Measurements from ENCODE around the gene COQ10A. TPM values are rescaled to one million over a fixed set of nuclear protein-coding genes. Genes with fewer than 3 reads are reported as not detected.

COQ10A gene
- total RNA-seq: 10 to 100 TPM; 10.2 to 12.1 TPM

GRCh38 chr12:56266693-56267442 is at the start of gene COQ10A:
TSS of gene COQ10A (plus strand) at chr12:56266942. CDS start at chr12:56267119, 177 bp downstream.
- ChIA-PET POLR2A (interaction anchor here (1.0 to 1.4 kb wide), 4 partner anchors 8 to 45 kb away, joined by 3 to 6 read pairs (median 4); partner anchors contain the start of genes ANKRD52 and RNF41), CTCF (interaction anchor here (0.7 to 2.1 kb wide), 11 partner anchors 8 to 212 kb away, joined by 3 to 10 read pairs (median 4); partner anchors contain the start of gene ANKRD52)

- POLR2A ChIA-PET: no interaction called here
- CTCF ChIA-PET: no interaction called here
Observed at GRCh38 chr12:56219840-56220239, 46.9 kb upstream of the COQ10A start.

- ChIA-PET POLR2A (interaction anchor here (0.5 to 2.1 kb wide), 3 partner anchors 31 to 1754 kb away, joined by 7 to 17 read pairs (median 8); partner anchors contain the start of genes ANKRD52 and SMARCC2), CTCF (interaction anchor here (1.1 to 4.3 kb wide), 2 partner anchors 31 to 36 kb away, joined by 4 to 21 read pairs; partner anchors contain the start of gene SMARCC2)
Observed at GRCh38 chr12:56220611-56221231, 46.0 kb upstream of the COQ10A start.

GRCh38 chr12:56221232-56221756 is 45.4 kb upstream of the COQ10A start:
- ChIA-PET CTCF (interaction anchor here (0.7 to 4.3 kb wide), 8 partner anchors 13 to 101 kb away, joined by 3 to 21 read pairs (median 6); partner anchors contain the start of genes ANKRD52 and SMARCC2), POLR2A (interaction anchor here (0.7 to 2.2 kb wide), 6 partner anchors 16 to 117 kb away, joined by 3 to 17 read pairs (median 6); partner anchors contain the start of genes ANKRD52, COQ10A, PA2G4 and RPL41)

- ChIA-PET POLR2A (interaction anchor here (0.7 to 2.2 kb wide), 9 partner anchors 15 to 393 kb away, joined by 3 to 17 read pairs (median 3); partner anchors contain the start of genes ANKRD52, COQ10A, DNAJC14 and PA2G4), CTCF (interaction anchor here (0.7 to 4.3 kb wide), 12 partner anchors 14 to 102 kb away, joined by 3 to 21 read pairs (median 4); partner anchors contain the start of genes ANKRD52 and SMARCC2)
Observed at GRCh38 chr12:56221757-56222530, 44.8 kb upstream of the COQ10A start, which contains the start of gene RNF41. TSS of gene RNF41 (minus strand) at chr12:56221922. CDS start at chr12:56214047, 7,875 bp downstream.

- CTCF ChIA-PET: interaction anchor here (1.1 to 4.3 kb wide), 10 partner anchors 15 to 95 kb away, joined by 3 to 21 read pairs (median 4); partner anchors contain the start of genes ANKRD52 and SMARCC2
- POLR2A ChIA-PET: interaction anchor here (0.7 to 2.2 kb wide), 7 partner anchors 33 to 393 kb away, joined by 3 to 17 read pairs (median 4); partner anchors contain the start of genes ANKRD52, DNAJC14, PA2G4 and RPL41
Observed at GRCh38 chr12:56222531-56222895, 44.2 kb upstream of the COQ10A start.

DNA sequence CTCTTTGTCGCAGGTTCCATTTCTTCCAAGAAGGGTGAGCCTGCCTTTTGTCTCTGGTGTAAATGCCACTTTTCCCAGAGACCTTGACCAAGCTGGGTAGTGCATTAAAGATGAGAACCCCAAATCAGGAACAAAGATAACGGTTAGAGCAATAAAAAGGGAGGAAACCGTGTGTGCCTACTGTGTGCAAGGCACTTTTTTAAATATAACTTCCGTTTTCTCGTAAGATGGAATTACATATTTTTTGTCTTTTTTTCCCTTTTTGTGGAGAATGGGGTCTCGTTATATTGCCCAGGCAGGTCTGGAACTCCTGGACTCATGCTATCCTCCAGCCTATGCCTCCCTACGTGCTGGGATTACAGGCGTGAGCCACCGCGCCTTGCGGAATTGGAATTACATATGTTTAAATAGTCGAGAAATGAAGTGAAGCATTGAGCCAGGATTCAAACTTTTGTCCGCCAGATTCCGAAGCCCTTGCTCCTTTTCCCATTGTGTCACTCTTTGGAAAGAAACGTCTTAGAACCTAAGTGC is 43.1 kb upstream of the COQ10A start:
- ChIA-PET POLR2A (interaction anchor here (0.7 to 2.2 kb wide), 2 partner anchors 106 to 296 kb away, joined by 5 to 11 read pairs; partner anchors contain the start of genes PYM1, RPL41 and ZC3H10), CTCF (interaction anchor here (0.7 to 4.3 kb wide), 6 partner anchors 34 to 264 kb away, joined by 3 to 21 read pairs (median 4); partner anchors contain the start of genes ANKRD52, GLS2 and SMARCC2)

DNA sequence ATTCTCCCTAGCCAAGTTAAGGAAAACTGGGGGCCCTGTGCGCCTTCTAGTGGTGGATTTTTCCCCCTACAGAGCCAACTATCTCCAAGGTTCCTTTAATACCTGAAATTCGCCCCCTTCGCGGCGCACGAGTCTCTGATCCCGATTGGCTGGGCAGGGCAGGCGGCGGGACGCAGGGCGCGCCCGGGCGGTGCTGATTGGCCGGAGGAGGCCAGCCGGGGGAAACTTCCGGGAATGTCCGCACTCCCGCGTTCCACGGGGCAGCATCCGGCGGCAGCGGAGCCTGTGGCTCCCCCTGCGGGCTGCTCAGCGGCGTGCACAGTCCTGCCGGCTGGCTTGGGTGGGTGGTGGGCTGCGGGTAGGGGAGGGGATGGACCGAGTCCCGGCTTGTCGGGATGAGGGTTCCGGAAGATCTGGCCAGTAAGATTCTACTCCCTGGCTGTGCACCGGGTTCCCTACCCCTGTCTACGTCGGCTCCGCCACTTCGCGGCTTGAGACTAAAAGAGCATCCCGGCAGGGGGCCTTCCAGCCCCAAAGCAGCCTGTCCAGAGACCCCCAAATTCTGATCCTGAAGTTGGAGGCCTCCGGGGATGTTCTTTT is 42.5 kb upstream of the COQ10A start, which contains the start of gene NABP2:
Gene NABP2 (plus strand): TSS at position 241 of the 600 bp plus-strand sequence. CDS start 515 bp downstream, outside the sequence.
- CTCF ChIA-PET: interaction anchor here (0.7 to 4.3 kb wide), 3 partner anchors 35 to 264 kb away, joined by 3 to 21 read pairs (median 3); partner anchors contain the start of genes GLS2 and SMARCC2
- POLR2A ChIA-PET: interaction anchor here (0.7 kb wide), 1 partner anchor 297 kb away, joined by 5 read pairs; the partner anchor contains the start of gene PYM1

DNA sequence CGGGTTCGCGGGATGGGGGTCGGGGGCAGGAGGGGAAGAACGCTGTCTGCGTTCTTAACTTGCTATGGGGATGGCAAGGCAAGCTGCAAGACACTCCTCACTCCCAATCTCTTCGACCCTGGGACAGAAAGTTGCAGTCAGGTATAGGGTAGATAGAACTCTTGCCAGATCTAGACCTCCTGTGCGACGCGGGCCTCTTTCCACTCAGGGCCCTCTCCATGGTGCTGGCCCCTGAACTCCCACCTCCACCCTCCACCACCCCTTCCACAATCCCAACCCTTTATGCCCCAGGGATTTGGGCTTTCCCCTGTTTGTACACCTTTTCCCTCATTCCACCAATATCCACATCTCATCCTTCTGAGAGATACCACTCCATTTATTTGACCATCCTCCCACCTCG is 41.8 kb upstream of the COQ10A start:
- POLR2A ChIA-PET: no interaction called here

GRCh38 chr12:56229082-56229481 is 37.7 kb upstream of the COQ10A start:
- POLR2A ChIA-PET: no interaction called here
- CTCF ChIA-PET: interaction anchor here (0.6 kb wide), 1 partner anchor 39 kb away, joined by 3 read pairs; no protein-coding TSS in a partner anchor

More for the DNA sequence above, 41.8 kb upstream of the COQ10A start:
- CTCF ChIA-PET: interaction anchor here (1.0 to 4.3 kb wide), 2 partner anchors 36 to 247 kb away, joined by 3 to 21 read pairs; partner anchors contain the start of gene SMARCC2

DNA sequence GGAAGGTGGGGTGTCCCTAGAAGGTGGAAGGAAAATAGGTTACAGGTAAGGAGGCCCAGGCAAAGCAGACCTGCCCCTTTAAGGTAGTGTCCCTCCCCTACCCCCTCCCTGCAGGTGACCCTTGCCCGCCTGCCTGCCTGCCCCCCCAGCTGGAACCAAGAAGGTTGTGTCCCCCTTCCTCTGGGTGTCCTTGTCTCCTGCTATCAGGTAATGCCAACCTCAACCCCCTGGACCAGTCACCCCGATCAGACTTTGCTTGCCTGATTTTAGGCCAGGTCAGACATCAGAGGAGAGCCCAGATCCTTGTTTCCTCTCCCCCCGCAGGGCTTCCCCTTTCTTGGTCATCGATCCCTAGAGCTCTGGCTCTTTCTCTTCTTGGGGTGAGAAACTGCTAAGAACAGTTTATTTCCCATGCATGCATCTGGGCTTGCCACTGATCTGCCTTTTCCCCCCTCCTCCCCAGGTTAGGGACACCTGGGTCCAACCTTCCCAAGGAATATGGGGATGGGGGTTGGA is 36.8 kb upstream of the COQ10A start, which contains the start of gene SLC39A5:
Gene SLC39A5 (plus strand): TSS at position 136 of the 516 bp plus-strand sequence. CDS start 1,224 bp downstream, outside the sequence.
- CTCF ChIA-PET: interaction anchor here (1.3 kb wide), 1 partner anchor 40 kb away, joined by 3 read pairs; the partner anchor contains the start of gene SMARCC2
- POLR2A ChIA-PET: interaction anchor here (0.7 kb wide), 1 partner anchor 112 kb away, joined by 6 read pairs; the partner anchor contains the start of gene ZC3H10

- POLR2A ChIA-PET: interaction anchor here (0.7 kb wide), 1 partner anchor 113 kb away, joined by 6 read pairs; the partner anchor contains the start of gene ZC3H10
- CTCF ChIA-PET: interaction anchor here (1.3 kb wide), 1 partner anchor 41 kb away, joined by 3 read pairs; the partner anchor contains the start of gene SMARCC2
Observed at GRCh38 chr12:56230432-56231183, 36.1 kb upstream of the COQ10A start.

- POLR2A ChIA-PET: no interaction called here
- CTCF ChIA-PET: interaction anchor here (1.3 kb wide), 1 partner anchor 42 kb away, joined by 3 read pairs; the partner anchor contains the start of gene SMARCC2
Observed at GRCh38 chr12:56231184-56231582, 35.6 kb upstream of the COQ10A start.

DNA sequence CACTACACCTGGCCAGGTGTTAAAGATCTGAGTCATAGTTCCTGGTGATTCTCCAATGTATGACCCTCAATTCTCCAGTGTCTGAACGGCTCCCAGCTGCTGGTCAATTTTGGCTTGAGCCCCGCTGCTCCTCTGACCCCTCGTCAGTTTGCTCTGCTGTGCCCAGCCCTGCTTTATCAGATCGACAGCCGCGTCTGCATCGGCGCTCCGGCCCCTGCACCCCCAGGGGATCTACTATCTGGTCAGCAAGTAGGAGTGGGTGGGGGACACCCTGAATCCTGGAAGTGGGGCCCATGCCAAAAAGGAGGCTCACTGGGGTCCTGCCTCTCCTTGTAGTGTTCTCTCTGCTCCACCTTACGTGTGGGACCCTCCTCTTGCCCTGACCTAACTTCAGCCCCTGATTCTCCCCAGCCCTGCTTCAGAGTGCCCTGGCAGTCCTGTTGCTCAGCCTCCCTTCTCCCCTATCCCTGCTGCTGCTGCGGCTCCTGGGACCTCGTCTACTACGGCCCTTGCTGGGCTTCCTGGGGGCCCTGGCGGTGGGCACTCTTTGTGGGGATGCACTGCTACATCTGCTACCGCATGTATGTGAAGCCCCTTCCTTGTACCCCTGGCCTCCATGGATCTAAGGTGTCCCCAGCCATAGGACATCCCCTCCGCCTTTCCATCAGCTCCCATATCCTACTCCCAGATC is 31.9 kb upstream of the COQ10A start:
- CTCF ChIA-PET: no interaction called here
- POLR2A ChIA-PET: no interaction called here

- ChIA-PET CTCF (interaction anchor here (0.5 to 1.2 kb wide), 2 partner anchors 15 to 46 kb away, joined by 3 to 5 read pairs; partner anchors contain the start of gene SMARCC2), POLR2A (interaction anchor here (0.6 kb wide), 1 partner anchor 193 kb away, joined by 4 read pairs; no protein-coding TSS in a partner anchor)
Observed at GRCh38 chr12:56236091-56236490, 30.7 kb upstream of the COQ10A start.
